Central memory CD8-positive, alpha-beta T cell (primary cell): ENCODE data around the gene ZFYVE28.

Experiments used
- ATAC-seq: fragments of 150-1000 bp; cut with Tn5 transposase; replicated peaks from 2 replicates; pipeline ENCODE4 v1.10.0; 2022; ENCODE audit warnings: mild to moderate bottlenecking, moderate FRiP score, moderate number of reproducible peaks; ENCODE audit not compliant: poor library complexity, severe bottlenecking; ENCODE audit errors: extremely low read depth
- DNase-seq, 2 donors: peaks; one replicate each; pipeline ENCODE4 v3.0.0; 2021; ENCODE audit warnings: low spot score in 2 of 2
- H3K27ac Mint-ChIP-seq: one replicate; pipeline ENCODE4 v1.8.0; 2022; ENCODE audit warnings: low read depth, mild to moderate bottlenecking, moderate library complexity, mixed read lengths
- H3K27me3 Mint-ChIP-seq: one replicate; pipeline ENCODE4 v1.8.0; 2022; ENCODE audit warnings: mixed read lengths
- H3K36me3 Mint-ChIP-seq: one replicate; pipeline ENCODE4 v1.8.0; 2022; ENCODE audit warnings: mild to moderate bottlenecking, moderate library complexity, mixed read lengths; ENCODE audit not compliant: insufficient read depth
- H3K4me1 Mint-ChIP-seq: one replicate; pipeline ENCODE4 v1.8.0; 2022; ENCODE audit warnings: mixed read lengths
- H3K4me3 Mint-ChIP-seq: one replicate; pipeline ENCODE4 v1.8.0; 2022; ENCODE audit warnings: mild to moderate bottlenecking, moderate library complexity, mixed read lengths
- H3K9me3 Mint-ChIP-seq: one replicate; pipeline ENCODE4 v1.8.0; 2022; ENCODE audit warnings: mixed read lengths

Gene ZFYVE28

GRCh38 chr4:2347190-2347589, 71.3 kb downstream of the ZFYVE28 start:
- ATAC-seq (no peak), DNase-seq (no peak)
- peaks cover 2% of the 10 kb centered on the region for H3K36me3 Mint-ChIP-seq
- H3K9me3 Mint-ChIP-seq = no peaks in the 10 kb centered on the region
- H3K4me1 Mint-ChIP-seq = peaks cover 10% of the 10 kb centered on the region
- no peak overlapping the region for H3K4me3 Mint-ChIP-seq
- H3K27me3 Mint-ChIP-seq = no peaks in the 10 kb centered on the region
- H3K27ac Mint-ChIP-seq = peak overlapping the region; percentile 77

GRCh38 chr4:2343476-2343875, 75.0 kb downstream of the ZFYVE28 start:
- H3K27me3 Mint-ChIP-seq = no peaks in the 10 kb centered on the region
- ATAC-seq = no peak

DNA sequence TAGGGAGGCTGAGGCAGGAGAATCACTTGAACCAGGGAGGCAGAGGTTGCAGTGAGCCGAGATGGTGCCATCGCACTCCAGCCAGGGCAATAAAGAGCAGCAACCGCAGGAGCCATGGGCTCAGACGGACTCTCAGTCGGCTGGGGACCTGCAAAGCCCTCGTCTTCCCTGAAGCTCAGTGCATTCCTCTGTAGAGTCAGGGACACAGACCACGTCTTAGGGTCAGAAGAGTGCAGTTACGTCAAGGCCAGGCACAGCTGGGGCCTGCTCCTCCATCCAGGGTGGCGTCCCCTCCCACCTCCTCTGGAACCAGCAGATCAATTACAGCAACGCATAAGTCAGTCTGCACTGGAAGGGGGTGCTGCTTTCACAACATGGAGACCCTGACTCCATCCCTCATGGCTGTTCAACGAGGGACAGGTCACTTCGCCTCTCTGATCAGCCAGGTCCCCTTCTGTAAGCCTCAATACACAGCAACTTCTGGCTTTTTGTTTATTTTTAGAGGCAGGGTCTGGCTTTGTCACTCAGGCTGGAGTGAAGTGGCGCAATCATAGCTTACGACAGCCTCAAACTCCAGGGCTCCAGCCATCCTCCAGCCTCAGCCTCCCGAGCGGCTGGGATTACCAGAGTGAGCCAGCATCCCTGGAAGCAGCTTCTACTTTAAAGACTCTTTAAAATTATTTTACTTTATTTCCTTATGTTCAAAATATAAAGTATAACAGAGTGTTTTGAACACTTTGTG, 76.4 kb downstream of the ZFYVE28 start:
- peaks cover 6% of the 10 kb centered on the region for H3K36me3 Mint-ChIP-seq
- no peak overlapping the region for H3K4me3 Mint-ChIP-seq
- no peaks in the 10 kb centered on the region for H3K27me3 Mint-ChIP-seq
- DNase-seq = peak in 1 of 2 donors; percentile 8
- no peak overlapping the region for H3K27ac Mint-ChIP-seq
- peaks cover 5% of the 10 kb centered on the region for H3K4me1 Mint-ChIP-seq
- no peak for ATAC-seq
- H3K9me3 Mint-ChIP-seq = no peaks in the 10 kb centered on the region

More at GRCh38 chr4:2343476-2343875, 75.0 kb downstream of the ZFYVE28 start:
- Mint-ChIP-seq H3K4me1 (peaks cover 5% of the 10 kb centered on the region), H3K4me3 (no peak overlapping the region), H3K36me3 (peaks cover 6% of the 10 kb centered on the region), H3K27ac (peak overlapping the region; percentile 37), H3K9me3 (no peaks in the 10 kb centered on the region)
- peak in 1 of 2 donors; percentile 0 for DNase-seq

DNA sequence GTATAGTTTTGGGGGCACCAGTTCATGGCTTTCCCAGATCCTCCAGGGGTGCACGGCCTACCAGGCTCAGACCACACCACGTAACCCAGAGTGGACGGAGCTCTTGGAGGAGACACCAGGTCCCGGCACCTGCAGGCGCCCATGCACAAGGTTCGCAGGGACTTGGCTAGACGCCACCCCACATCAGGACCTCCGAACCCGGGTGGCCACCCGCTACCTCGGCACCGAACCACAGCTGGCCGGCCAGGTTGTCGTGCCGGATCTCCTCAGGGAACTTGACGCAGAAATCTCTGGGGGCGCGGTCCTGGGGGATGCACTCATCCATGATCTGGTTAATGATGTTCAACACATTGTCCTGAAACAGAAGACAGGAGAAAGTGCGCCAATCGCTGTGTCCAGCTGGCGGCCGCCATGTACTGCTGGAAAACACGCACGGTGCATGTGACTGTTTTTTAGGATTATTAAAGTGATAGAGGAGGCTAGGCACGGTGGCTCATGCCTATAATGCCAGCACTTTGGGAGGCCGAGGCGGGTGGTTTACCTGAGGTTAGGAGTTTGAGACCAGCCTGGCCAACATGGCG, 77.1 kb downstream of the ZFYVE28 start:
- no peak overlapping the region for H3K4me3 Mint-ChIP-seq
- no peak for ATAC-seq
- no peak overlapping the region for H3K27ac Mint-ChIP-seq
- peaks cover 5% of the 10 kb centered on the region for H3K4me1 Mint-ChIP-seq
- H3K36me3 Mint-ChIP-seq = peaks cover 6% of the 10 kb centered on the region
- no peaks in the 10 kb centered on the region for H3K27me3 Mint-ChIP-seq
- DNase-seq = peak in 1 of 2 donors; percentile 6
- H3K9me3 Mint-ChIP-seq = no peaks in the 10 kb centered on the region

DNA sequence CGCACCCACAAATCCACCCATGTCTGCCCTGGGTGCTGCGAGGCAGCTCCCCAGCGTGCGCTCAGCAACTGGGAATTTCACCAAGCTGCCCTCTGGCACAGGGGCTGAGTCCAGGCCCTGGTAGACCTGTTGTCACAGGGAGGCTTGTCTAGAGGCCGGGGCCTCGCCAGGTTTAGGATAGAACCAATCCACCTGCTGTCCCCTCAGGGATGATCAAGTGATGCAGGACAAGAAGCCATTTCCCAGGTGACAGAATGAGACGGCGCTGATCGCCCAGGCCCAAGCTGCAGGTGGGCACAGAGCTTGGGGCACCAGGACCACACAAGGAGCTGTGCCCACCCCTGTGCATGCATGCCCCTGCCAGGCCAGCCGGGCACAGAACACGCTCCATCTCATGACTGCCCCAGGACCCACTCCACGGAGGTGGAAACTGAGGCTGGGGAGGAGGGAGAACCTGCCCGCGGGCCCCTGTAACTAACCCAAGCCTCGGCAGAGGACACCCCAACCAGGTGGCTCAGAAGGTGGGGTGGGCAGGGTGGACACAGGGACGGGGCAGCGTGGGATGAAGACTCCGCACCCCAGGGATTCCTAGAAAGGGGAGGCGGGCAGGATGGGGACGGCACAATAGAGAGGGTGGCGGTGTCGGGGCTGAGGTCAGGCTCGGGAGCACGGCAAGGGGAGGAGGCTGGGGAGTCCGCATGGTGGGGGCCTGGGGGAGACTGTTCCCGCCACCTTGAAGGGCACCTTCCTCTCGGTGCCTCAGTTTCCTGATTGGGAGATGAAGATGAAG, 78.0 kb downstream of the ZFYVE28 start:
- DNase-seq (no peak), ATAC-seq (no peak)
- H3K4me3 Mint-ChIP-seq = no peak overlapping the region
- peaks cover 5% of the 10 kb centered on the region for H3K4me1 Mint-ChIP-seq
- no peaks in the 10 kb centered on the region for H3K27me3 Mint-ChIP-seq
- peak overlapping the region; percentile 10 for H3K27ac Mint-ChIP-seq
- no peaks in the 10 kb centered on the region for H3K9me3 Mint-ChIP-seq
- H3K36me3 Mint-ChIP-seq = peaks cover 6% of the 10 kb centered on the region

GRCh38 chr4:2339458-2340271, 78.8 kb downstream of the ZFYVE28 start:
- DNase-seq = peak; percentile 8 to 12
- H3K36me3 Mint-ChIP-seq = peaks cover 6% of the 10 kb centered on the region

DNA sequence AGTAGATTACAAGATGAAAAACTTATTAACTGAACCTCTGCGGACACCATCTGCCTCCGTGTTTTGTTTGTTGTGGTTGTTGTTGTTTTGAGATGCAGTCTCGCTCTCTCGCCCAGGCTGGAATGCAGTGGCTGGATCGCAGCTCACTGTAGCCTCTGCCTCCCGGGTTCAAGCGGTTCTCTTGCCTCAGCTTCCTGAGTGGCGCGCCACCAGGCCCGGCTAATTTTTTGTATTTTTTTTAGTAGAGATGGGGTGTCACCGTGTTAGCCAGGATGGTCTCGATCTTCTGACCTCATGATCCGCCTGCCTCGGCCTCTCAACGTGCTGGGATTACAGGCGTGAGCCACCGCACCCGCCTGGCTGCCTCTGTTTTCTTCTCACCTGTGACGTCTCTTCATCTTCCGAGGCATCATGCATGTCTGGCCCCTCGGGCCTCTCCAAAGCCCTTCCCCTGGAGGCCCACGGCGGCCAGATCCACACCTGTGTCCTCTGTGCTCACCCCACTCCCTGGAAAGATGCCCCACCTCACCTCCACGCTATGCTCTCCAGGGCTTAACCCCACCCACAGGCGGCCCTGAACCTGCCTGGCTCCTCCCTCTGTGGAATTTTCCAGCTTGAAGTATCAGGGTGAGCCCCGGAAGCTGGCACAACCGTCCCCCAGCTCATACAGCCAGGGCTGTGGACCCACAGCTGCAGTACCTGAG, 79.5 kb downstream of the ZFYVE28 start:
- peaks cover 3% of the 10 kb centered on the region for H3K4me1 Mint-ChIP-seq
- ATAC-seq (no peak), DNase-seq (peak in 1 of 2 donors; percentile 9)
- H3K27ac Mint-ChIP-seq = no peak overlapping the region
- no peak overlapping the region for H3K4me3 Mint-ChIP-seq
- H3K9me3 Mint-ChIP-seq = no peaks in the 10 kb centered on the region
- peaks cover 6% of the 10 kb centered on the region for H3K36me3 Mint-ChIP-seq
- H3K27me3 Mint-ChIP-seq = no peaks in the 10 kb centered on the region

More at GRCh38 chr4:2339458-2340271, 78.8 kb downstream of the ZFYVE28 start:
- ATAC-seq = no peak
- no peaks in the 10 kb centered on the region for H3K9me3 Mint-ChIP-seq
- peaks cover 5% of the 10 kb centered on the region for H3K4me1 Mint-ChIP-seq
- H3K27me3 Mint-ChIP-seq = no peaks in the 10 kb centered on the region
- no peak overlapping the region for H3K4me3 Mint-ChIP-seq
- H3K27ac Mint-ChIP-seq = peak overlapping the region; percentile 10

DNA sequence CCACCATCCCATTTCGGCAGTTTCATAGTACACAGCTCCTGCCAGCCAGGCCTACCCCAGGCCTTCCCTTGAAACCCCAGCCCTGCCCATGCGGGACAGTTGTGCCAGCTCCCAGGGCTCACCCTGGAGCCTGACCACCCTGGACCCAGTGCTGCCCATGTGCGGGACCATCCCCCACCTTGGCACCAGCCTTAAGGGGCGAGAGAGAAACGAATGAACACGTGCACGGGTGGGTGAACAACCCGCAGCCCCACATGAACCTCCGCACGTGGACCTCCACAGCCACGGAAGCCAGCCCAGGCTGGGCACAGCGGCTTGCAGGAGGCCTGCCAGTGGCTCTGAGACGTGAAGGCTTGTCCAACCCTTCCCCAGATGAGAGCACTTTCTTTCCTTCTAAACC, 80.5 kb downstream of the ZFYVE28 start:
- Mint-ChIP-seq H3K9me3 (no peaks in the 10 kb centered on the region), H3K27me3 (no peaks in the 10 kb centered on the region), H3K4me3 (no peak overlapping the region), H3K4me1 (no peaks in the 10 kb centered on the region), H3K36me3 (peaks cover 6% of the 10 kb centered on the region), H3K27ac (no peak overlapping the region)
- peak in 1 of 2 donors; percentile 6 for DNase-seq
- no peak for ATAC-seq

- peaks cover 6% of the 10 kb centered on the region for H3K36me3 Mint-ChIP-seq
- no peaks in the 10 kb centered on the region for H3K4me1 Mint-ChIP-seq
- no peak overlapping the region for H3K4me3 Mint-ChIP-seq
- no peaks in the 10 kb centered on the region for H3K9me3 Mint-ChIP-seq
- H3K27me3 Mint-ChIP-seq = no peaks in the 10 kb centered on the region
- no peak overlapping the region for H3K27ac Mint-ChIP-seq
- no peak for DNase-seq
- ATAC-seq = no peak
Measured at GRCh38 chr4:2337131-2337723, 81.2 kb downstream of the ZFYVE28 start.

DNA sequence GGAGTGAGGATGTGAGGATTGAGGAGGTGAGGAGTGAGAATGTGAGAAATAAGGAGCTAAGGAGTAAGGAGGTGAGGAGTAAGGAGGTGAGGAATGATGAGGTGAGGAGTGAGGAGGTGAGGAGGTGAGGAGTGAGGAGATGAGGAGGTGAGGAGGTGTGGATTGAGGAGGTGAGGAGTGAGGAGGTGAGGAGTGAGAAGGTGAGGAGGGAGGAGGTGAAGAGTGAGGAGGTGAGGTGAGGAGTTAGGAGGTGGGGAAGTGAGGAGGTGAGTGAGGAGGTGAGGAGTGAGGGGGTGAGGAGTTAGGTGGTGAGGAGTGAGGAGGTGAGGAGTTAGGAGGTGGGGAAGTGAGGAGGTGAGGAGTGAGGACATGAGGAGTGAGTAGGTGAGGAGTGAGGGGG, 81.8 kb downstream of the ZFYVE28 start:
- Mint-ChIP-seq H3K36me3 (peaks cover 7% of the 10 kb centered on the region), H3K9me3 (no peaks in the 10 kb centered on the region), H3K27me3 (no peaks in the 10 kb centered on the region), H3K4me3 (no peak overlapping the region), H3K27ac (peak overlapping the region; percentile 35), H3K4me1 (no peaks in the 10 kb centered on the region)
- DNase-seq (no peak), ATAC-seq (no peak)

DNA sequence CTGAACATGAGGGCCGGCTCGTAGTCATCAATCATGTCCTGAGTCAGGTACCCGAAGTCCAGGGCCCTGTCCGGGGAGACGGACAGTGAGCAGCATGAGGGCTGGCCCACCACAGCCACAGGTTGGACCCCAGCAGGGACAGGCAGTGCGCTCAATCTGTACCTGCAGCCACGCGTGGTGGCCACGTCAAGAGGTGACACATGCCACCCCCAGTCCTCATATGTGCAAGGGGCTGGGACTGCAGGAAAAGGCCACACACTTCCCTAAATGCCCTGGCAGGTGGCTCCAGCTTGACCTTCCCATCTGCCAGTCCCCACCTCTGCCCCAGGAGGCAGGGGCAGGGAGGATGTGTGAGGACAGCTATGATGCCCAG, 82.7 kb downstream of the ZFYVE28 start:
- Mint-ChIP-seq H3K36me3 (peaks cover 7% of the 10 kb centered on the region), H3K4me1 (peaks cover under 1% of the 10 kb centered on the region), H3K4me3 (no peak overlapping the region), H3K27me3 (no peaks in the 10 kb centered on the region), H3K9me3 (no peaks in the 10 kb centered on the region), H3K27ac (no peak overlapping the region)
- ATAC-seq = no peak
- no peak for DNase-seq
